Inferior parietal cortex (tissue), 1 donor: ENCODE data around the gene BTN2A1.
"Not testable (repeated sequence)": the region's sequence is repeated elsewhere in the genome, so short reads cannot be mapped to it uniquely, and the experiment has no call there.

Experiments used
- DNase-seq: peaks from one replicate; pipeline ENCODE4 v3.0.0-alpha.2; 2016; ENCODE audit errors: extremely low spot score

The BTN2A1 gene

DNA sequence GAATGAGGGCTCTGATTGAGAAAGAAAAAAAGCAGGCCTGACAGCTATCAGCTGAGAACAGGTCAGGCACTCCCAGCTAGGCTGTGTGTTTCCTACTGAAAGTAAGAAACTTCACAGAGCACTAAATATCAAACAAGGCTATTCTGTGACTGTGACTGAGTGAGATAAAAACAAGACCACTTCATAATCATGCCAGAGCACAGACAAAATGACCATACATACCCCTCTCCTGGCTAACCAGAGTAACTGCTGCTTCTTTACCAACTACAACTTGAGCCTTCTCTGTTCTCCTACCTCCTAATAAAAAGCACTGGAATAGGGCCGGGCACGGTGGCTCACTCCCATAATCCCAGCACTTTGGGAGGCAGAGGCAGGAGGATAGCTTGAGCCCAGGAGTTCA lies 35.5 kb downstream of the BTN2A1 start:
- DNase-seq = no peak

DNA sequence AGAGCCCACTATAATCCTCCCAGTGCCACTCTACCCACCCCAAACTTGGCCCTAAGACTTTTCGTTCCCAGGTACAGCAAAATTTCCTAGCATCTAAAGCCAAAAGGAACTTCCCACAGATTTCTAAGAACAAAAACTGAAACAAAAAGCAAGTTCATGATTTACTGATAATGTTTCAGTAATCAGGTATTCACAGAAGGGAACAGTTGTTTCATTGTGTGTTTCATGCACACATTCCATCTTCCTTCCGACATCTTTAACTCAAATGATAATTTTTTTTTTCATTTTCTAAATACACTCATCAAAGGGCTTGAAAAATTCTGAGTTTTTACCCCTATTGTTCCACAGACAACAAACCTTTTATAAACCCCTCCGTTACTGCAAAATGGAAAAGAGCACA lies 36.4 kb downstream of the BTN2A1 start:
- DNase-seq = no peak

DNA sequence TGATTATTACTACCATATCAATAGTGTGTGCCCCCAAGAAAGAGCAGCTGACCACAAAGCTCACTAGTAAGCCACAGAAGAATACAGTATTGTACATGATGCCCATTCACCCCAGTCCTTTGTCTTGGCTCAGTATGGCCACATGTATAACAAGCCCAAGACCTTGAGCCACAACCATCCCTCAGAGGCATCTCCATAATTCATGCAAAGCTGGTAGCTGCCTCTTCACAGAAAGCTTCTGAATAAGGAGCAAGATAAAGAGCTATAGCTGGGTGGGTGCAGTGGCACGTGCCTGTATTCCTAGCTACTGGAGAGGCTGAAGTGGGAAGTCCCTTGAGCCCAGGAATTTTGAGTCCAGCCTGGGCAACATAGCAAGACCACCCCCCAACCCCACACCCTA lies 37.5 kb downstream of the BTN2A1 start:
- DNase-seq = no peak

DNA sequence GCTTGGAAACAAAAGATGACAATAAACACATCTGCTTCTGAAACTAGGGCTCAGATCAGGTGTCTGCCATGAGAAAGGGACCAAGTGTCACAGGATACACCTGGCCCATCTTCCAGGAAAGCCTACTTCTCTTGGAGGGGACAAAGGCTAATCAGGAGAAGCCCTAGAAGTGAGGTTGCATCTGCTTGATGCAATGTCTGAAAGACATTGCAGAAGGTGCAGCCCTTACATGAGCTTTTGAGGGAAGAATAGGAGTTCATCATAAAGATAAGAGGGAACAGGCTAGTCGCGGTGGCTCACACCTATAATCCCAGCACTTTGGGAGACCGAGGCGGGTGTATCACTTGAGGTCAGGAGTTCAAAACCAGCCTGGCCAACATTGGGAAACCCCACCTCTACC lies 39.9 kb downstream of the BTN2A1 start:
- no peak for DNase-seq

DNA sequence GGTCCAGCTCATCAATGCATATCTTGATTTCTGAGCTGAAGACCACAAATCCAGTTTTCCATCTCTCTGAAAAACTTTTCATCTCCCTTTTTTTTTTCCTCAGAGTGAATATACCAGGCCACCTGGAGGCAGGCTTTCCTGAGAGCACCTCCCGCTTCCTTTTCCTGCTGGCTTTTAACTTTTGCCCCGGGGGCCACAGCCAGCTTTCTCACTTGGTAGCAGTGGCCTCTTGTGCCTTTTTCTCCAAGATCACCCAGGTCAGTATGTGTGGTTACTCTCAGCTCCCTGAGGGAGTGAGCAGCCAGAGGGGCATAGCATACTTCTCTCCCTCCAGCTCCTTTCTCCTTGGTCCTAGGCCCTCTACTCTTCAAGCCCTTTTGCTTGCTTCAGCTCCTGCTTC lies 42.3 kb downstream of the BTN2A1 start, which contains the start of gene BTN1A1:
TSS of gene BTN1A1 (plus strand) at position 202 of the 400 bp plus-strand sequence. CDS start 984 bp downstream, outside the sequence.
- DNase-seq = no peak

DNA sequence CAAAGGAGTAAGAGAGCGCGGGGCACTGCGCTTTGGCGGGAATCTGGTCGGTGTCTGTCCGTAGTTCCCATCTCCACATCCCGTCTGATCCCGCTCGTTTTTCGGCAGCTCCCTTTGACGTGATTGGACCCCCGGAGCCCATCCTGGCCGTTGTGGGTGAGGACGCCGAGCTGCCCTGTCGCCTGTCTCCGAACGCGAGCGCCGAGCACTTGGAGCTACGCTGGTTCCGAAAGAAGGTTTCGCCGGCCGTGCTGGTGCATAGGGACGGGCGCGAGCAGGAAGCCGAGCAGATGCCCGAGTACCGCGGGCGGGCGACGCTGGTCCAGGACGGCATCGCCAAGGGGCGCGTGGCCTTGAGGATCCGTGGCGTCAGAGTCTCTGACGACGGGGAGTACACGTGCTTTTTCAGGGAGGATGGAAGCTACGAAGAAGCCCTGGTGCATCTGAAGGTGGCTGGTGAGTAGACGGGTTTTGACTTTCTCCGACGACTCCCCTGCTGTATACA lies 43.8 kb downstream of the BTN2A1 start:
- DNase-seq = no peak

DNA sequence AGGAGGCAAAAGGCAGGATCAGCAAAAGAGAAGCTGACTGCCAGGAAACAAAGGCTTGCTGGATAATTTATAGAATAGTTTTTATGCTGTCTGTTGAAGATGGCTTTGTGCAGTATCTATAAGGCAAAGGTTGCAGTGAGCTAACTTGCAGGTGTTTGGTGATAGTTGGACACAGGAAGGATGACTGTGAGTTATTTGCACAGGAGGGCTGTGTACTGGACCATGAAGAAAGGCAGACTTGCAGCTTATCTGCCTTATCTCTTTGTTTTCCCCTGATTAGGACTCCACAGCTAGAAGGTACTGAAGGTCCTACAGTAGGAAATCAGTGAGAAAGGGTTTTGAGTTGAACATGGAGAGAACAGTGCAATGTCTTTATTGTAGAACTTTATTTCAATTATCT lies 44.4 kb downstream of the BTN2A1 start:
- DNase-seq = no peak

DNA sequence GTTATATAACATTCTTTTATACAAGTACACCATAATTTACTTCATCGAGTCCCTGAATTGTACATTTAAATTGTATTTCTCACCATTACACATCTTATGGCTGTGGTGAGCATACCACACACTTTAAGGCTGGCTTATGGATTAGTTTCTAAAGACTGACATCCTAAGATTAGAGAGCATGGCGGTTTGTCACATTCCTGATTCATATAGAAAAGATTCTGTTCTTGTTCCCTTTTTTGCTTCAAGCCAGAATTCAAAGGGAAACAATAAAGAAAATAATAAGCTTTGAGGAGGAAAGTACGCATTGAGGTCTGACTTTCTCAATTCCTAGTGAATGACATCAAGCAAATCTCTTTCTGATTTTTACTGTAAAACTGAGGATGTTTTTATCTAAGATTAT lies 44.9 kb downstream of the BTN2A1 start:
- no peak for DNase-seq

DNA sequence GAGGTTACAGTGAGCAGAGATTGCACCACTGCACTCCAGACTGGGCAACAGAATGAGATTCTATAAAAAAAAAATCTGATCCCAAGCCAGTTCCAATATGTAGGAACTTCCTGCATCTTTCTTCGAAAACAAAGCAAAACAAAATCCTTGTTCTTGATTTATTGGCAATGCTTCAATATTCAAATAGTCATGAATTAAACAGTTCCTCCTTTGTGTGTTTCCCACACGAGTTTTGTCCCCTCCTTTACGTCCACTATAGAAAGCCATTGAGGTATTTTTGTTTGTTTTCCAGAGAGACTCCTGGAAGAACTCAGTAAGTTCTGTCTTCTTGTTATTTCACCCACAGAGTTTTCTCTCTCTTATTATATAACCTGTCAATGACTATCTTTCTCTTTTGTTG lies 49.9 kb downstream of the BTN2A1 start:
- no peak for DNase-seq

DNA sequence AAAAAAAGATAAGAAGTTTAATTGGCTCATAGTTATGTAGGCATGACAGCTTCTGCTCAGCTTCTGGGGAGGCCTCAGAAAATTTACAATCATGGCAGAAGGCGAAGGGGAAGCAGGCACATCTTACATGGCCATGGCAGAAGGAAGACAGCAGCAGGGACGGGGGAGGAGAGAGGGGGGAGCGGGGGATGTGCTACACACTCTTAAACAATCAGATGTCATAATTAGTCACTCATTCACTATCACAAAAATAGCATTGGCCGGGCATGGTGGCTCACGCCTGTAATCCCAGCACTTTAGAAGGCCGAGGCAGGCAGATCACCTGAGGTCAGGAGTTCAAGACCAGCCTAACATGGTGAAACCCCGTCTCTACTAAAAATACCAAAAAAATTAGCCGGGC lies 53.3 kb downstream of the BTN2A1 start:
- not testable (repeated sequence) for DNase-seq

DNA sequence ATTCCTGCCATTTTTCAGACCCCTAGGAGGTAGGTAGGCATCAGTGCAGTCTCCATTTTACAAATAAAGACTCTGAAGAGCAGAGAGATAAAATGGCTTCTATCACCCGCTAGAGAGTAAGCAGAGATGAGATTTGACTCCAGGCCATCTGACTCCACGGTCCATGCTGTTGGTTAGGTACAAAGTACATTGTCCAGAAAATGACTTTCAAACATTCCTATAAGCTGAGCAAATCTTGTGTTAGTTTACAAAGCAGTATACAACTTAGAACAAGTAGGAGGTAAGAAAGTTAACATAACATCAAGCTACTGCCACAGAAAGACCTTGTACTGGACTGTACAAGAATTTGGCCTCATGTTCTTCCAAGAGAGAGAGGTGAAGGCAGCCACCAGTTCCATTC lies 57.2 kb downstream of the BTN2A1 start:
- no peak for DNase-seq

DNA sequence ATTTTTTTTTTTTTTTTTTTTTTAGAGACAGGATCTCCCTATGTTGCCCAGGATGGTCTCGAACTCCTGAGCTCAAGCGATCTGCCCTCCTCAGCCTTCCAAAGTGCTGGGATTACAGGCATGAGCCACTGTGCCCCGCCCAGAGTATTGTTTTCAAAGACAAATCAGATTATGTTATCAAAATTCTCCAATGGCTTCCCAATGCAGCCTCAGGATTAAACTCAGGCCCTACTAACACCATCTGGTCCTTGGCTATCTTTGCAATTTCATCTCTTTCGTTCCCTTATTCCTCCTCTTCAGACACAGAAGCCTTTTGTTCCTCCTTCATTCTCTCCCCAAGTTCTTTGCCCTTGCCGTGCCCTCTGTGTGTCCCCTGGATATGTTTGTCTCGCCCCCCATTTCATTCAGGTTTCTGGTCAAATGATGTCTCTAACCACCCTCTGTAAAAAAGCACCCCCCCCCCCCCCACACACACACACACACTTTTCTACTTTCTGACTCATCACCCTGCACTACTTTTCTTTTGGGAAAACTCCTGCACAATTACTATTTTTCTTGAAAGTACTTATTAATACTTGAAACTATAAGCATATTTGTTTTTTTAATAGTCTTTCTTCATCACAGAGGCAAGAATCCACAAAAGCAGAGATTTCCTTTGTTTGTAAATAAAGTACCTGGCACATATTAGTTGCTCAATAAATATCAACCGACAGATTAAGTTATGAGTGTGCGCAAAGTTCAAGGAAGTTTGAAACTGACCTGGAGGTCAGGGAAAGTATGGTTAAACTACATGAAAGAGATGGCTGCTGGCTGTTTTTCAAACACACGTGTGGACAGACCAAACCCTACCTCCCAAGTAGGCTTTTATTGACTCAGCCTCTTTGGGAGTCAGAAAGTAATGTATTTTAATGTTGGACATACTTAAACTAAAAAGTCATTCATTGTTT lies 59.0 kb downstream of the BTN2A1 start:
- no peak for DNase-seq
